ENCODE data around the gene ELAVL1. TPM values are rescaled to one million over a fixed set of nuclear protein-coding genes. Genes with fewer than 3 reads are reported as not detected.

ELAVL1 gene
- total RNA-seq, 1 donor from 2014 or later, result 92.3 TPM

DNA sequence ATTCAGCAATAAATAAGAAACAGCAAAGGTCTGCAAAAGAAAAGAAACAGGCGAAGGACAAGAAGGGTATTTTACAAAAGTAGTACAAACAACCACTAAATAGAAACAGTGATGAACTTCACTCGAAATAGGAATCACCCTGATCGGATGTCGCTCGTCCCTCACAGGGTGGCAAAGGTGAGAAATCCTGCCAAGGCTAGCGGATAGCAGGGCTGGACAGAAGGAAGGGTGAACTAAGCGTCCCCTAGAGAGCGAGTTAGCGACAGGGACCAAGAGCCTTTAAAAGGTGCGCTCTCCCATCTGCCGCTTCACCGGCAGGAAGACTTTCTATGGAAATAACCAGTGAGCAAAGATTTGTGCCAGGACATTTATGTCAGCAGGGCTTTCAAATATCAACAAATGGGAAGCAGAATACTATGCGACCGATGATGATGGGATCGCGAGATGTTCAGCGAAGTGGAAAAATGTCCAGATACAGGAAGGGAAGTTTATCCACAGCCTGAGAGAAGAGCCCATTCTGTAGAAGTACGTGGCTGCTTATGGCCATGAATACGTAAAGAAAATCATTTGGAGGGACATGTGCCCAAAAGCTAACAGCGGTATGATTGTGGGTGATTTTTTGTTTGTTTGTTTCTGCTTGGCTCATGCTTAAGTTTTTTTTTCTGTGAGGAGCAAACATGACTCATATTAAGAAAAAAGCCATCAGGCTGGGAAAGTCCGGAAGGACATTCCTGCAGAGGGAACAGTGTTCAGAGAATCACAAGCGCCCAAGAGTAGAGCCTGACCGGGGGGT is 18.9 kb downstream of the ELAVL1 start:
- peak; percentile 90 for DNase-seq (ENCODE audit: low read depth)

DNA sequence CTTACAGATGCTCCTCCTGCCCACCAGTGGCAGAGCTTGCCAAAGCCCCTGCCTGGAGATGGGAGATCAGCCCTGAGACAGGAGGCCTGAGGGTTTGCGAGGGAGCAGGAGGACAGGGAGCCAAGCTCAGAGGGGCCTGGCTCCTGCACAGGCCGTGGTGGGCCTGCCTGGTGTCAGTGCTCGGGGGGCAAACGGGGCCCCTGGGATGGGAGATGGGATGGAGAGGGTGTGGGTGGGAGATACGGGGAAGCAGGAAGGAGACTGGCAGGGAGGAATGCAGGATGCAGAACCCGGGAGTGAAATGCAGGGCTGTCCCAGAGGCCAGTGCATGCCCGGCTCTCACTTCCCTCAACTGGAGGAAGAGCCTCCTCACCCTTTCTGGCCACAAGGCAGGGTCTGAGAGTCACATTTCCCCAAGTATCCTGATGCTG is 19.9 kb downstream of the ELAVL1 start:
- DNase-seq (ENCODE audit: low read depth), result no peak

DNA sequence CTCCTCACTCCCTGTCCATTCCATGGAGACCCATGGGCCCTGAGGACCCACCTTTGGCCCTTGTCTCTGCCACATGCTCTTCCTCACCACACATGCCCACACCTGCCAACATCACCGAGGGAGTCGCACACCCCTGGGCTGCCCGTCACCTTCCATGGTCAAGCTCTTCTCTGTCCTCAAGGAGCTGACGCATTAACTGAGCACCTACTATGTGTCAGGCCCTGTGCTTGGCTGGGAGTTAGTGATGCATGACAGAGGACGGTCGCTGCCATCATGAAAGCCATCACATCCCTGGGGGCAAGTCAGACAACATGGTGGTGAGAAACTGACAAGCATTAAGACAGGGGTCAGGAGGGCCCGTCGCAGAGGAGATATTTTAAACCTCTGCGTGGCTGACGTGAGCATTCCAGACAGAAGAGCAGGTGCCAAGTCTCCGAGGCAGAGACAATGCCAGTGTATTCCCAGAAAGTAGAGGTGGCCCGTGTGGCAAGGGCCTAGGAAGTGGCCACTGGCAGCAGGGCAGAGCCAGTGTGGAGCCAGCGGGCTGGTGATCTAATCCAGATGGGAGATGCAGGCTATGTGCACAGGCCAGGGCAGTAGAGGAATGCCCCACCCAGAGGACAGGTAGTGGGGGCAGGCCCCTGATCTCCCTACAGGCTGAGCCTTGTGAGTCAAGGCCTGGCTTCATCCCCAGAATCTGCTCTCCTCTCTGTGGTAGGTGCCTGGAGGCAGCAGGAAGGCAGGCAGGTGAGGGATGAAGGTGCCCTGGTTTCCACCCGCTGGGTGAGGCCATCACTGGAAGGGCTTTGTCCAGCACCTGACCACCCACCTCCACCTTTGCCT is 21.2 kb downstream of the ELAVL1 start:
- DNase-seq (ENCODE audit: low read depth), result no peak

- DNase-seq (ENCODE audit: low read depth), result no peak
Observed at GRCh38 chr19:7983286-7983950, 22.0 kb downstream of the ELAVL1 start.

DNA sequence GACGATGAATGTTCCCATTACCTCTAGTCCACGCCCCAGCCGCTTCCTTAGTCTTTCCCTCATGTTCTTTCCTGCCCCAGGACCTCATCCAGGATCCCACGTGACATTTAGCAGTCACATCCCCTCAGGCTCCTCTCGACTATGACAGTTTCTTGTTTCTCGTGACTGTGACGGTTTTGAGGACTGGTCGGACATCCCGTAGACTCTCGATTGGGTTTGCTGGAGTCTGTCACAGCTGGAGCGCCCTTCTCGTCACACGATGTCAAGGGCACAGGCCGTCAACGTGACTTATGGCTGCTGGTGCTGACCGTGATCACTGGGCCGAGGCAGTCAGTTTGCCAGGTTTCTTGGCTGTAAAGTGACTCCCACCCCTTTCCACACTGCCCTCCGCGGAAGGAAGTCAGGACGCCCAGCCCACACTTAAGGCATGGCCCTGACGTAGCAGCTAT is 22.8 kb downstream of the ELAVL1 start:
- DNase-seq (ENCODE audit: low read depth), result no peak

DNA sequence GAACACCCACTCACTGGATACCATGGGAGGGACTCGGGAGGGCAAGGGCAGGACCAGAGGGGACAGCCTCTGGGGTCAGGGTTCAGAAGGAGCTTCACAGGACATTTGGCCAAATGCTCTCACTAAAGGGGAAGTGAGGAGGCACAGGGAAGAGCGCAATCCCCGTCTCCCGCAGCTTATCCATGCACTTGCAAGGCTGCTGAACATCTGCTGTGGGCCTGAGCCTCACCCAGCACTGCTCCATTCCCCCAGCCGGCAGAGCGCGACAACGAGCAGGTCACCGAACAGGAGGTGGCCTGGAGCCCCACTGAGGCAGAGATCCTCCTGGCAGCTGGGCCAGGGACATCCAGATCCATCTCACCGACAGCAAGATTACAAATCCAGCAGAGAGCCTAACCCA is 23.3 kb downstream of the ELAVL1 start:
- DNase-seq (ENCODE audit: low read depth), result no peak

GRCh38 chr19:7981661-7982060 is 23.8 kb downstream of the ELAVL1 start:
- DNase-seq (ENCODE audit: low read depth), result no peak

DNA sequence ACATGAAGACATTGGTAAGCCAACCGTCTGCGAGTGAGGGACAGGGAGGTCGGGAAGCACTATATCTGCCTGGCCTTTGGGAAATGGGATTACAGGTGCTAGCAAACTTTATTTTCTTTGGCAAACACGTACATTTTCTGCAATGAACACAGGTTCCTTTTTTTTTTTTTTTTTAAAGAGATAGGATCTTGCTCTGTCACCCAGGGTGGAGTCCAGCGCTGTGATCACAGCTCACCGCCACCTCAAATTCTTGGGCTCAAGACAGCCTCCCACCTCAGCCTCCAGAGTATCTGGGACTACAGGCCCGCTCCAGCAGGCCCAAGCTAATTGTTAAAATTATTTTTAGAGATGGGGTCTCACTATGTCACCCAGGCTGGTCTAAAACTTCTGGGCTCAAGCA is 24.2 kb downstream of the ELAVL1 start:
- no peak for DNase-seq (ENCODE audit: low read depth)

GRCh38 chr19:7980635-7981121 is 24.8 kb downstream of the ELAVL1 start:
- no peak for DNase-seq (ENCODE audit: low read depth)

- no peak for DNase-seq (ENCODE audit: low read depth)
Observed at GRCh38 chr19:7980168-7980567, 25.3 kb downstream of the ELAVL1 start.

DNA sequence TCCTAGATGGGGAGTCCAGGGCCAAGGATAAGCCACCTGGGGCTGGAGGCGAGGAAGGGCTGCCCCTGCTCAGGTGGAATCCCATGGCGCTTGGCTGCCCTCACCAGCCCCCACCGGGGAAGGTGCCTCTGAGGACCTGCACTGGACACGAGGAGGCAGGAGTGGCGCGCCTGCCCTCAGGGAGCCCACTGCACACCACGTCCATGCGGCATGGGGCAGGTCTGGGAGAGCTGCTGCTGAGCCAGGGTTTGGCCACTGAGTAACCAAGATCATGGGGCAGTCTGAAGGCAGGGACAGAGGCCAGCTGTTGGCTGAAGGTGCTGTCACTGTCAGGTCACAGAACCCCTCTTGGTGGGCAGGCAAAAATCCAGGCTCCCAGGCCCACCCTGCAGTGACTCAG is 25.9 kb downstream of the ELAVL1 start:
- no peak for DNase-seq (ENCODE audit: low read depth)

DNA sequence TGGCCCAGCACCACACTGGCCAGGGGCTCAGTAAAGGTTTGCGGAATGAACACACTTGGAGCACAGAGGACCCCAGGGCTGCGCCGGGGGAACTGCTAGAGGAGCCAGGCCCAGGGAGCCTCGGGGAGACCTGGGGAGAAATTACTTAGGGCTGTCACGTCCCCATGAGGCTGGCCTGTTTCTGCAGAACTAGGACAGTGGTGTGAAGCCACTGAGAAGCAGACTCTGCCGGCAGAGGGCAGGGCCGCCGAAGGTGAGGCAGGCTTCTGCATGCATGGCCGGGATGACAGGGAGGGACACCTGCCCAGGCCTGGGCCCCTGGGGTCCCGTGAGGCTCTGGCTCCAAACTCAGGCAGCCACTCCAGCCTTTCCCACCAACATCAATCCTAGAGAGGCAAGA is 26.4 kb downstream of the ELAVL1 start:
- DNase-seq (ENCODE audit: low read depth), result no peak

GRCh38 chr19:7978179-7978825 is 27.1 kb downstream of the ELAVL1 start:
- no peak for DNase-seq (ENCODE audit: low read depth)

DNA sequence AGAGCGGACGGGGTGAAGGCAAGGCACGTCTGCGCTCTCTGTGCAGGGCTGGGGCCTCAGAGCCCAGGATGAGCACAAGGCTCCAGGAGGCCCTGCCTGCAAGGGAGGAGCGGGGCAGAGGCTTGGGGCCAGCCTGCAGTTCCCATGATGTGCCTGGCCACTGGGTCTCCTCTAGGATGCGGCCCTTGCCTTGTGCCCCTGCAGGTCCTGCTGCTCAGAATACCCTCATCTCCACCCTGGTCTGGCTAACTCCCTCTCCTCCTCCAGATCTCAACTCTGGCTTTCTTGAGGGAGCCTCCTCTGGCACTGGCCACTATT is 27.8 kb downstream of the ELAVL1 start:
- no peak for DNase-seq (ENCODE audit: low read depth)

DNA sequence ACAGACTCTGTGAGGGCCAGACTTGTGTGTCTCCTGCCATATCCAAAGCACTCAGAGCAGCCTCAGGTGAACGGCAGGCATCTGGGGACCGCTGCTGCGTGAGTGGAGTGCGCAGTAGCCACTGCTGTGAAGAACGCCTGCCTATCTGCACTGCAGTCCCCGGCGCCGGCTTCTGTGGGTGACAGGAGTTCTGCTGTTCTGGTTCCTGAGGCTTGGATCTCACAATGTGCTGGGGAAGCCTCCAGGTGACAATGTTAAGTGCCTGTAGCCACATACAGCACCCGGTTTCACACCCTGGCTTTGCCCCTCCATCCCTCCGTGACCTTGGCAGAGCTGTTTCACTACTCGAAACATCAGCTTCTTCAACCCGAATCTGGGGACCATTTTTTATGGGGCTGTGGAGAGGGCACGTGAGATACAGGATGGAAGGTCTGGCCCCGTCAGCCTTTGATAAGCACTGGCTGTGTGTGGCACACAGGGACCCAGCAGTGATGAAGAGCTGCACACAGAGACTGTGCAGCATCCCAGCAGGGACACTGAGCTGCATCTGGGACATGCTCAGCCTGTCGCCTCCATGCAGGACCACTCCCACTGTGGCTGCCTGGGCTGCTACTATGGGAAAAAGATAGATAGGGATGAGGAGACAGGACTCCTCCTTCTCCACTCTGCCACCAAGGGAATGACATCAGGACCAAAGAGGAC is 28.3 kb downstream of the ELAVL1 start:
- no peak for DNase-seq (ENCODE audit: low read depth)

DNA sequence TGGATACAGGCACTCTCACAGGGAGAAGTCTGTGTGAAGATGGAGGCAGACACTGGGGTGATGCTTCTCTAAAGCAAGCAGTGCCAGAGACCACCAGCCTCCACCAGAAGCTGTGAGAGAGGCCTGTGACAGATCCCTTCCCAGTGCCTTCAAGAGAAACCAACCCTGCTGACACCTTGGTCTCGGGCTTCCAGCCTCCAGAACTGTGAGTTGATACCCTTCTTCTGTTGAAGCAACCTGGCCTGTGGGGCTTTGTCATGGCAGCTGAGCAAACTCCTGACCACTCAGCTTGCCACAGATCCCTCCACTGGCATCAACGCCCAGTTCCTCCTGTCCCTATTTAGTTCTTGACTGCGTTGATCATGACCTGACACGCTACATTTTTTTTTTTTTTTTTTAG is 29.0 kb downstream of the ELAVL1 start:
- no peak for DNase-seq (ENCODE audit: low read depth)

- DNase-seq (ENCODE audit: low read depth), result no peak
Observed at GRCh38 chr19:7975037-7975436, 30.4 kb downstream of the ELAVL1 start.

GRCh38 chr19:7973883-7974282 is 31.6 kb downstream of the ELAVL1 start:
- DNase-seq (ENCODE audit: low read depth), result no peak

- no peak for DNase-seq (ENCODE audit: low read depth)
Observed at GRCh38 chr19:7971553-7972520, 33.6 kb downstream of the ELAVL1 start.
